Testis (tissue), 3 donors: ENCODE results near the gene COMMD4. TPM values are rescaled to one million over a fixed set of nuclear protein-coding genes. Genes with fewer than 3 reads are reported as not detected.
"Not testable (repeated sequence)": the region's sequence is repeated elsewhere in the genome, so short reads cannot be mapped to it uniquely, and the experiment has no call there.

ENCODE experiments used
- DNase-seq: peaks from one replicate; pipeline ENCODE4 v3.0.0-alpha.2; 2019
- H3K27ac ChIP-seq, 2 donors: fragments of 200-600 bp; sonication (generic); one replicate each; pipeline ENCODE4 v1.5.1; 2019
- H3K27me3 ChIP-seq: fragments of 200-600 bp; sonication (generic); one replicate; pipeline ENCODE4 v1.5.1; 2019
- H3K36me3 ChIP-seq: fragments of 200-600 bp; sonication (generic); one replicate; pipeline ENCODE4 v1.5.1; 2017; ENCODE audit warnings: low read depth; ENCODE audit errors: missing control alignments
- H3K4me1 ChIP-seq: fragments of 200-600 bp; sonication (generic); one replicate; pipeline ENCODE4 v1.5.1; 2019
- H3K4me3 ChIP-seq, 2 donors: fragments of 200-600 bp; sonication (generic); one replicate each; pipeline ENCODE4 v1.5.1; 2017 to 2019
- H3K9me3 ChIP-seq: fragments of 200-600 bp; sonication (generic); one replicate; pipeline ENCODE4 v1.5.1; 2017
- CTCF ChIP-seq, 3 experiments: fragments of 450-650 bp in 2 of 3; fragments of 200-600 bp in 1 of 3; sonication (generic) in 1 of 3; IDR thresholded peaks; one replicate each; pipeline ENCODE4 v1.5.1; 2016 to 2019; ENCODE audit warnings: antibody characterized with exemption in 3 of 3, mild to moderate bottlenecking in 2 of 3, moderate library complexity in 1 of 3
- POLR2A ChIP-seq: fragments of 450-650 bp; IDR thresholded peaks from one replicate; pipeline ENCODE4 v1.6.1; 2017; ENCODE audit warnings: antibody characterized with exemption, mild to moderate bottlenecking, moderate library complexity
- WGBS, 2 donors: methylation state at CpG; one replicate each; pipeline ENCODE4 v1.1.5; 2018; 5-methylcytosine and 5-hydroxymethylcytosine counted together
- intact Hi-C: fragments of 100-400 bp; cut with DNase I; formaldehyde crosslinking; loops from one replicate; pipeline ENCODE4 v1.15.1; 2023; ENCODE audit warnings: low total_unique reads
- polyA plus RNA-seq: library from polyadenylated mRNA; stranded (reverse); fragments of 350-450 nt; fragmentation: Illumina TruSeq; extraction: RNeasy Lipid Tissue Mini Kit (QIAGEN cat#74804); gene quantifications from one replicate; pipeline ENCODE4 v1.2.3, GENCODE V29; 2014; ENCODE audit warnings: low read depth, low replicate concordance; ENCODE audit not compliant: insufficient read depth
- total RNA-seq, 2 donors: library from RNA; depleted of rRNA; stranded (reverse); fragments of >200 nt; gene quantifications; one replicate each; pipeline ENCODE4 v1.2.3, GENCODE V29; 2016

The COMMD4 gene
- total and polyA plus RNA-seq, 3 donors from 2014 or later = 92.7 to 165 (median 110) TPM

DNA sequence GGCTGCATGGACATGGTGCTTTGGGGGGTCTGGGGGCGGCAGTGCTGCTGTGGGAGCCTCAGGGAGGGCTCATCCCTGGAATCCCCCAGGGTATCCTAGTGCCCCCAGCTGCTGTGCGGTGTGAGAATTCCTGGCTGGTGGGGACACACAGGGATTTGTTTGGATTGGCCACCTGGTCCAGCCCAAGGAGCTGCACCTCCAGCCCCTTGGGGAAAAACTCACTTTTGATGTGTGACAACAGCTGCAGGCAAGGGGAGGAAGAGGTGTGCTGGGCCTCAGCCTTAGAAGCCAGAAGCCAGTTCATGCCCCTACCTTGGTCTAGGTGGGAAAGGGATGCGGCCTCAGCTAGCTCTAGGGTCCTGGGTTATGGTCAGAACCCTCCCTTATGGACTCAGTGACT, 8.4 kb upstream of the COMMD4 start:
- no peak overlapping the region for H3K27ac ChIP-seq
- no peaks in the 10 kb centered on the region for H3K4me1 ChIP-seq
- no peaks in the 10 kb centered on the region for H3K9me3 ChIP-seq
- no peak overlapping the region for H3K4me3 ChIP-seq
- DNase-seq = no peak
- intact Hi-C loops = no loop called here
- no peaks in the 10 kb centered on the region for H3K36me3 ChIP-seq
- H3K27me3 ChIP-seq = no peaks in the 10 kb centered on the region
- WGBS, 2 donors = 100% methylated on average over 1 to 3 of the region's 3 CpGs
- TF ChIP-seq POLR2A (no peak), CTCF (IDR thresholded peaks at IDR 0.05) (no peak)

GRCh38 chr15:75328493-75329314, 7.2 kb upstream of the COMMD4 start:
- TF ChIP-seq POLR2A (no peak), CTCF (IDR thresholded peaks at IDR 0.05) (no peak)
- no peaks in the 10 kb centered on the region for H3K4me1 ChIP-seq
- H3K36me3 ChIP-seq = no peaks in the 10 kb centered on the region
- no peak for DNase-seq
- no peak overlapping the region for H3K4me3 ChIP-seq
- H3K27me3 ChIP-seq = no peaks in the 10 kb centered on the region
- no peak overlapping the region for H3K27ac ChIP-seq
- WGBS, 2 donors = 48 to 80% methylated on average over 2 to 10 of the region's 10 CpGs
- no peaks in the 10 kb centered on the region for H3K9me3 ChIP-seq
- intact Hi-C loops = no loop called here

DNA sequence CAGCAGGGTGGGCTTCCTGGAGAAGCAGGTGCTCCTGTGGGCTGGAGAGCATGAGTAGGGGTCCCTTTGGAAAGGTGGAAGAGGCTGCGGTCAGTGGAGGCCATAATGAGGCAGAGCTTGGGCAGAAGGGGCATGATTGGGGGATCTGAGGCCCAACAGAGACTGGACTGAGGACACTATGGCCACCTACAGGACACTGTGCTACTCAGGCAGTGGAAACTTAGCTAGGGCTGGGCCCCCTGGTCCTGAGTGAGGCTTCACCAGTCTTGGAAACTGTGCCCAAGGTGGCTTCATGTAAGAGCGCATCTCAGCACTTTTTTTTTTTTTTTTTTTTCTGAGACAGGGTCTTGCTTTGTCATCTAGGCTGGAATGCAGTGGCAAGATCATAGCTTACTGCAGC, 6.3 kb upstream of the COMMD4 start:
- intact Hi-C loops = no loop called here

DNA sequence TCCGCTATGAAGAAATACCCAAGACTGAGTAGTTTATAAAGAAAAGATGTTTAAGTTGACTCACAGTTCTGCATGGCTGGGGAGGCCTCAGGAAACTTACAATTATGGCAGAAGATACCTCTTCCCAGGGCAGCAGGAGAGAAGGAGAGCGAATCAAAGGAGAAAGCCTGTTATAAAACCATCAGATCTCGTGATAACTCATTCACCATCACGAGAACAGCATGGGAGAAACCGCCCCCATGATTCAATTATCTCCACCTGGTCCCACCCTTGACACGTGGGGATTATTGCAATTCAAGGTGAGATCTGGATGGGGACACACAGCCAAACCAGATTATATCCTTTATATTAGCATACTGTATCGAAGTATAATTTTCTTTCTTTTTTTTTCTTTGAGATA, 3.8 kb upstream of the COMMD4 start:
- 69 to 74% methylated on average over 7 of the region's 7 CpGs for WGBS, 2 donors
- H3K36me3 ChIP-seq, H3K4me3 ChIP-seq, H3K4me1 ChIP-seq, H3K27me3 ChIP-seq, intact Hi-C loops, DNase-seq, H3K27ac ChIP-seq, H3K9me3 ChIP-seq: not testable (repeated sequence)

More for the DNA sequence above, 6.3 kb upstream of the COMMD4 start:
- no peaks in the 10 kb centered on the region for H3K4me1 ChIP-seq
- H3K27ac ChIP-seq = no peak overlapping the region
- no peaks in the 10 kb centered on the region for H3K36me3 ChIP-seq
- 82 to 92% methylated on average over 2 of the region's 2 CpGs for WGBS, 2 donors
- H3K4me3 ChIP-seq = no peak overlapping the region
- no peak for DNase-seq
- no peaks in the 10 kb centered on the region for H3K27me3 ChIP-seq
- H3K9me3 ChIP-seq = no peaks in the 10 kb centered on the region
- no peak for TF ChIP-seq CTCF (IDR thresholded peaks at IDR 0.05)
- TF ChIP-seq POLR2A = no peak

DNA sequence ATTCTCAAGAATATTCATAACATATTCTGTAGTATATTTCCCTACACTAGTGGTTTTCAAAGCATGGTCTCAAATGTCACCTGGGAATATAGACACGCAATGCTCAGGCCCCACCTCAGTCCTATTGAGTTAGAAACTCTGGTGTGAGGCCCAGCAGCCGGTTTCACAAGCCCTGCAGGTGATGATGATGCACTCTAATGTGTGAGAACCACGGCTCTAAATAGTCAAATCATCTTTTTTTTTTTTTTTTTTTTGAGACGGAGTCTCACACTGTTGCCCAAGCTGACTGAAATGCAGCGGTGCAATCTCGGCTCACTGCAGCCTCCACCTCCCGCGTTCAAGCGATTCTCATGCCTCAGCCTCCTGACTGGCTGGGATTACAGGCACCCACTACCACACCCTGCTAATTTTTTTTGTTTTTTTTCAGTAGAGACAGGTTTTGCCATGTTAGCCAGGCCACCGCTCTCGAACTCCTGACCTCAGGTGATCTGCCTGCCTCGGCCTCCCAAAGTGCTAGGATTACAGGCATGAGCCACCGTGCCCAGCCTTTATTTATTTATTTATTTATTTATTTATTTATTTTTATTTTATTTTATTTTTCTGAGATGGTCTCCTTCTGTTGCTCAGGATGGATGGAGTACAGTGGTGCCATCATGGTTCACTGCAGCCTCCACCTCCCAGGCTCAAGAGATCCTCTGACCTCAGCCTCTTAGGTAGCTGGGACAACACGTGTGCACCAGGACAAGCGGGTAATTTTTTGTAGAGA, 2.0 kb upstream of the COMMD4 start:
- DNase-seq, H3K4me3 ChIP-seq, H3K9me3 ChIP-seq, H3K27ac ChIP-seq, H3K27me3 ChIP-seq, intact Hi-C loops, H3K36me3 ChIP-seq, H3K4me1 ChIP-seq: not testable (repeated sequence)
- 91 to 92% methylated on average over 15 of the region's 15 CpGs for WGBS, 2 donors
